ENCODE measurements around the gene MFAP4. TPM values are rescaled to one million over a fixed set of nuclear protein-coding genes. Genes with fewer than 3 reads are reported as not detected.

Gene MFAP4
- total RNA-seq, 1 experiment from 2014 or later = 4.0 TPM

DNA sequence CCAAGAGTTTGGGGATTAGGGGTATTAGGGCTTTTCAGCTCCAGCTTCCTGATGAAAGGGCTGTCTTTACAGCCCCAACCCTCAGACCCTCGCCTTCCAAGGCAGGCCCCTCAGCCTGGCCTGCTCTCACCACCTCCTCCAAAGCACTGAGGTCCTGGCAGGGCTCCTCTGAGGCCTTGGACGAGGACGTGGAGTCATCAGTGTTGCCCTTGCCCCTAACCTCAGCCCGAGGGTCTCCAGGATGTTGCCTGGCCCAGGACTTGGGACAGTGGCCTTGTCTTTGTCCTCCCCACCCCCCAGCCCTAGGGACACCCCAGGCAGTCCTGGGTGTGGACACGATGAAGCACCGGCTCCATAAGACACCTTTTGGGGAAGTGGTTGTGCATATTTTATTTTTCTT lies 52.7 kb downstream of the MFAP4 start:
- CTCF ChIA-PET = interaction anchor here (1.0 to 2.3 kb wide), 2 partner anchors 10 to 13 kb away, joined by 3 to 14 read pairs; no protein-coding TSS in a partner anchor
- no peaks in the 10 kb centered on the region for H3K27me3 Mint-ChIP-seq (ENCODE audit: low read depth)
- H3K4me1 Mint-ChIP-seq = peaks cover 28% of the 10 kb centered on the region
- no peak for ATAC-seq
- POLR2A ChIA-PET = no interaction called here
- H3K4me3 Mint-ChIP-seq = no peak overlapping the region
- peaks cover 8% of the 10 kb centered on the region; the same call in 1 of the 2 replicates for H3K36me3 Mint-ChIP-seq
- DNase-seq (ENCODE audit: low spot score) = no peak
- no peaks in the 10 kb centered on the region for H3K9me3 Mint-ChIP-seq
- TF ChIP-seq SP1 (CRISPR knock-in tag; conservative IDR thresholded peaks at IDR 0.05) = no peak
- no peak for TF ChIP-seq ZNF423 (CRISPR knock-in tag; IDR thresholded peaks at IDR 0.05)
- no peak for TF ChIP-seq NFYB (CRISPR knock-in tag; conservative IDR thresholded peaks at IDR 0.05; ENCODE audit: low read depth)
- TF ChIP-seq, protein P1, sequence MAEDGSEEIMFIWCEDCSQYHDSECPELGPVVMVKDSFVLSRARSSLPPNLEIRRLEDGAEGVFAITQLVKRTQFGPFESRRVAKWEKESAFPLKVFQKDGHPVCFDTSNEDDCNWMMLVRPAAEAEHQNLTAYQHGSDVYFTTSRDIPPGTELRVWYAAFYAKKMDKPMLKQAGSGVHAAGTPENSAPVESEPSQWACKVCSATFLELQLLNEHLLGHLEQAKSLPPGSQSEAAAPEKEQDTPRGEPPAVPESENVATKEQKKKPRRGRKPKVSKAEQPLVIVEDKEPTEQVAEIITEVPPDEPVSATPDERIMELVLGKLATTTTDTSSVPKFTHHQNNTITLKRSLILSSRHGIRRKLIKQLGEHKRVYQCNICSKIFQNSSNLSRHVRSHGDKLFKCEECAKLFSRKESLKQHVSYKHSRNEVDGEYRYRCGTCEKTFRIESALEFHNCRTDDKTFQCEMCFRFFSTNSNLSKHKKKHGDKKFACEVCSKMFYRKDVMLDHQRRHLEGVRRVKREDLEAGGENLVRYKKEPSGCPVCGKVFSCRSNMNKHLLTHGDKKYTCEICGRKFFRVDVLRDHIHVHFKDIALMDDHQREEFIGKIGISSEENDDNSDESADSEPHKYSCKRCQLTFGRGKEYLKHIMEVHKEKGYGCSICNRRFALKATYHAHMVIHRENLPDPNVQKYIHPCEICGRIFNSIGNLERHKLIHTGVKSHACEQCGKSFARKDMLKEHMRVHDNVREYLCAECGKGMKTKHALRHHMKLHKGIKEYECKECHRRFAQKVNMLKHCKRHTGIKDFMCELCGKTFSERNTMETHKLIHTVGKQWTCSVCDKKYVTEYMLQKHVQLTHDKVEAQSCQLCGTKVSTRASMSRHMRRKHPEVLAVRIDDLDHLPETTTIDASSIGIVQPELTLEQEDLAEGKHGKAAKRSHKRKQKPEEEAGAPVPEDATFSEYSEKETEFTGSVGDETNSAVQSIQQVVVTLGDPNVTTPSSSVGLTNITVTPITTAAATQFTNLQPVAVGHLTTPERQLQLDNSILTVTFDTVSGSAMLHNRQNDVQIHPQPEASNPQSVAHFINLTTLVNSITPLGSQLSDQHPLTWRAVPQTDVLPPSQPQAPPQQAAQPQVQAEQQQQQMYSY (CRISPR knock-in tag; IDR thresholded peaks at IDR 0.05) = no peak
- H3K27ac Mint-ChIP-seq = no peak overlapping the region

- POLR2A ChIA-PET = no interaction called here
- Mint-ChIP-seq H3K27ac (no peak overlapping the region), H3K4me3 (no peak overlapping the region), H3K4me1 (peaks cover 23% of the 10 kb centered on the region), H3K27me3 (ENCODE audit: low read depth) (no peaks in the 10 kb centered on the region), H3K36me3 (peaks cover 8% of the 10 kb centered on the region; the same call in 1 of the 2 replicates), H3K9me3 (no peaks in the 10 kb centered on the region)
- CTCF ChIA-PET = interaction anchor here (0.6 to 2.3 kb wide), 5 partner anchors 10 to 429 kb away, joined by 3 to 14 read pairs (median 3); partner anchors contain the start of gene B9D1
- no peak for TF ChIP-seq NFE2L1 (CRISPR knock-in tag; IDR thresholded peaks at IDR 0.05)
- TF ChIP-seq ESRRA (CRISPR knock-in tag; IDR thresholded peaks at IDR 0.05; ENCODE audit: borderline replicate concordance) = no peak
- TF ChIP-seq MLX (CRISPR knock-in tag; IDR thresholded peaks at IDR 0.05) = no peak
- DNase-seq (ENCODE audit: low spot score) = no peak
- no peak for ATAC-seq
Measured at GRCh38 chr17:19333736-19334290, 53.2 kb downstream of the MFAP4 start.

Small RNA genes within 50 kb of the gene (microRNA-seq; reads per million reads assigned to microRNA genes)
- gene MIR1180 (ENCODE audit: borderline number of aligned reads) = 4,264 reads per million, percentile 97 among the genes with 10 or more reads in this experiment

Other genes starting within 250 kb of the MFAP4 start
- 48.8 to 62.7 TPM (median 62.3 TPM) in 3 replicates for gene EPN2, start 149.8 kb downstream of the MFAP4 start, total RNA-seq (2021)
- gene B9D1, start 24.5 kb downstream of the MFAP4 start, total RNA-seq (2021) = 31.9 to 39.2 TPM (median 39.0 TPM) in 3 replicates
- 35.6 to 38.5 TPM (median 37.4 TPM) in 3 replicates for gene MAPK7, start 8.7 kb downstream of the MFAP4 start, total RNA-seq (2021)
- 4.5 to 5.1 TPM (median 4.9 TPM) in 3 replicates for gene RNF112, start 24.0 kb upstream of the MFAP4 start, total RNA-seq (2021)
- gene SLC47A1, start 146.7 kb upstream of the MFAP4 start, total RNA-seq (2021) = 2.5 to 3.3 TPM (median 2.9 TPM) in 3 replicates